Ammon's horn (tissue), 1 donor: ENCODE results near the gene NCAPD3.
"Not testable (repeated sequence)": the region's sequence is repeated elsewhere in the genome, so short reads cannot be mapped to it uniquely, and the experiment has no call there.

Source experiments
- DNase-seq: peaks from one replicate; pipeline ENCODE4 v3.0.0-alpha.2; 2016; ENCODE audit warnings: low spot score

NCAPD3 gene

GRCh38 chr11:134132808-134133207, 91.0 kb downstream of the NCAPD3 start:
- DNase-seq, result no peak

GRCh38 chr11:134131628-134132244, 92.0 kb downstream of the NCAPD3 start:
- DNase-seq, result no peak

GRCh38 chr11:134126217-134126822, 97.4 kb downstream of the NCAPD3 start:
- DNase-seq, result peak; percentile 93

- DNase-seq, result peak; percentile 72
Observed at GRCh38 chr11:134125507-134125906, 98.3 kb downstream of the NCAPD3 start.

- DNase-seq, result peak; percentile 83
Observed at GRCh38 chr11:134124660-134125451, 98.9 kb downstream of the NCAPD3 start.

GRCh38 chr11:134120921-134121526, 102.7 kb downstream of the NCAPD3 start:
- DNase-seq, result peak; percentile 92

- peak; percentile 78 for DNase-seq
Observed at GRCh38 chr11:134120143-134120850, 103.5 kb downstream of the NCAPD3 start.

- no peak for DNase-seq
Observed at GRCh38 chr11:134119094-134119493, 104.7 kb downstream of the NCAPD3 start.

- DNase-seq, result no peak
Observed at GRCh38 chr11:134118006-134118405, 105.8 kb downstream of the NCAPD3 start.

- no peak for DNase-seq
Observed at GRCh38 chr11:134116210-134116609, 107.6 kb downstream of the NCAPD3 start.

GRCh38 chr11:134113787-134114186, 110.0 kb downstream of the NCAPD3 start:
- not testable (repeated sequence) for DNase-seq

- no peak for DNase-seq
Observed at GRCh38 chr11:134110252-134110815, 113.4 kb downstream of the NCAPD3 start.
